Suppressor macrophage treated with lipopolysaccharide for 1 hour (primary cell): ENCODE data around the gene IBA57.
A peak's percentile ranks its signal among the peaks of the same experiment; 100 is the strongest.

ENCODE experiments used
- DNase-seq, 3 donors: peaks; one replicate each; pipeline ENCODE4 v3.0.0-alpha.2; 2020 to 2022

Gene IBA57

DNA sequence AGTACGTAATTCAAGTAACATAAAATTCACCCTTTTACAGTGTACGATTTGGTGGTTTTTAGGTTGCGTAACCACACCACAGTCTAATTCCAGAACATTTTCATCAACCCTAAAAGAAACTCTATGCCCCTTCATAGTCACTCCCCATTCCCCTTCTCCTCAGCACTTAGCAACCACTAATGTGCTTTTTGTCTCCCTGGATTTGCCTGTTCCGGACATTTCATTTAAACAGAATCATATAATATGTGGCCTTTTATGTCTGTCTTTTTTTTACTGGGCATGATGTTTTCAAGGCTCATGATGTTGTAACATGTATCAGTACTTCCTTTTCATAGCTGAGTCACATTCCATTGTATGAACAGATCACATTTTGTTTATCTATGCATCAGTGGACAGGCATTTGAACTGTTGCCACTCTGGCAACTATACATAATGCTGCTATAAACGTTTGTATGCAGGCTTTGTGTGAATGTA is 63.0 kb downstream of the IBA57 start:
- DNase-seq: peak in 2 of 3 donors; percentile 8 to 51

DNA sequence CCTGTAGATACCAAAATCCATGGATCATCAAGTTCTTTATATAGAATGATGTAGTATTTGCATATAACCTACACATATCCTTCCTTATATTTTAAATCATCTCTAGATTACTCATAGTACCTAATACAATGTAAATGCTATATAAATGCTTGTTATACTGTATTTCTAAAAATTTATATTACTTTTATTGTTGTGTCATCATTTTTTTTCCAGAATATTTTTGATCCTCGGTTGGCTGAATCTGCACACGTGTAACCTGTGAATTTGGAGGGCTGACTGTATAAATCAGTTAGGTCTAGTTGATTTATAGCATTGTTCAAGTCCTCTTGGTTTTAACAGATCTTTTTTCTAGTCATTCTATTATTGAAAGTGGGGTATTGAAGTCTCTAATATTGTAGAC is 65.6 kb downstream of the IBA57 start:
- DNase-seq: no peak
